ENCODE results near the gene CITED1.

DNA sequence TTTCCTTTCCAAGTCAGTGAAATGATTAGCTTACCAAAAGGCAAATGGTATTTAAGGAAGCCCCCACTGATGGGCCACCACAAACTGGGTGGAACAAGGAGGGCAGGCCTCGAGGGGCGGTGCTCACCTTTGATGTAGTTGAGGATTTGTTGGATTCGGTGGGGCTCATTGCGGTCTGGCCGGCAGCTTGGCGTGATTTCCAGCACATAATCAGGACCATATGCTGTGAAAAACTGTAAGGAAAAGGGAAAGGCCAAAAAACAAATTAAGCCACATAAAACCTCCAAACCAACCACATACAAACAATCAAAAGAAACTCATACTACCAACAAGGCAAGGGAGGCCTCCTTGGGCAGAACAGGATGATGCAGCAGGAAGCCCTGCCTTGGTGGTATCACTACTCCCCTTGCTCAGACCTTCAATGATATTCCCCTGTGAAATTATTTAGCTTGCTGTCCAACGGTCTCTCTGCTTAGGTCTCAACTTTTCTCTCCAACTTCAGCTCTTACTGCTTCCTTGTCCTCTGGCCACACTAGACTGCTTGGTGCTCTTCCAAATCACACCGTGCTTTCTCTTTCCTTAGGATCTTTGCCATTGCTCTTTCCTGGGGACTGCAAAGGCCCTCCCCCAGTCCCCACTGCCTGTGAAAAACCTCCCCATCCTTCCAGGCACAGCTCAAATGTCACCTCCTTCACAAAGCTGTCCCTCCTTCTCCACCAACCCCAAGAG lies 46.1 kb upstream of the CITED1 start:
- no peak for TF ChIP-seq EZH2 (IDR thresholded peaks at IDR 0.05; ENCODE audit: borderline replicate concordance, low read depth, low read length, severe bottlenecking)
- no peak for TF ChIP-seq CTCF (IDR thresholded peaks at IDR 0.05; ENCODE audit: extremely low read depth in 1 of 2, insufficient read depth in 1 of 2, low read depth in 1 of 2, low read length in 2 of 2)
- TF ChIP-seq POLR2A (IDR thresholded peaks at IDR 0.05; ENCODE audit: low read depth, low read length), result no peak
- no peak for TF ChIP-seq MAX (IDR thresholded peaks at IDR 0.05; ENCODE audit: insufficient read depth, insufficient read length)
- TF ChIP-seq POLR2AphosphoS5 (IDR thresholded peaks at IDR 0.05; ENCODE audit: insufficient read depth, low read depth, low read length), result no peak
- no peak for TF ChIP-seq JUN (IDR thresholded peaks at IDR 0.05; ENCODE audit: borderline replicate concordance, insufficient read depth, insufficient read length, low read depth)
- TF ChIP-seq MYC (IDR thresholded peaks at IDR 0.05; ENCODE audit: low read depth, low read length), result no peak
